Measurements from ENCODE around the gene FCER2.

Gene FCER2

DNA sequence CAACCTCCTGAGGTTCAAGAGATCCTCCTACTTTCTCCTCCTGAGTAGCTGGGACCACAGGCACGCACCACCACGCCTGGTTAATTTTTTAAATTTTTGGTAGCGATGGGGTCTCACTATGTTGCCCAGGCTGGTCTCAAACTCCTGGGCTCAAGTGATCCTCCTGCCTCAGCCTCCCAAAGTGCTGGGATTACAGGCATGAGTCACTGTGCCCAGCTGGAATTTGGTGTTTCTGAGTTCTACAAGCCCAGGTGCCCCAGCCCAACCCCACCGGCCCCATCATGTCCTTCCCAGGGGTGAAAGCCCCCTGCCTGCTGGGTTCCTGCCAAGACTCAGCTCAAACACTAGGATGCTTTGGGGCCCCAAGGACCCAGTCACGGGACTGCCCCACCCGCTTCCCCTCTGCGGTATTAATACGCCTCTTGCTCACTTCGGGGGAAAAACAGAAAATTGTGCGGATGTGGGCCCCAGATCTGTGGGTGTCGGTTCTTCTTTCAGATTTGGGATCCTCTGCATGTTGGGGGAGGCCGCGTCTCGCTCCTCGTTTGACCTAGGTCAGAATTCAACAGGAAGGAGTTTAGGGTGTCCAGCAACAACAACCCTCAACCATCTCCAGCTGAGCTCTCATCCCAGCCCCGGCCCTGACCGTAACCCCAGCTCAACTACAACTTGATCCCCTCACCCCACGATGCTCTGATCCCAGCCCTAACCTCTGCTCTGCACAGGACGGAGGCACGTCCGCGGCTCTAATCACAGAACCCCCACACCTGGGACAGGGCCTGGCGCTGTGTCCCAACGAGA lies 3.7 kb upstream of the FCER2 start:
- DNase-seq, result peak; percentile 25
- in situ Hi-C loops (cut with MboI; ENCODE audit: low pct_unique_long_range_greater_than_20kb, low sequenced_read_pairs), result no loop called here

DNA sequence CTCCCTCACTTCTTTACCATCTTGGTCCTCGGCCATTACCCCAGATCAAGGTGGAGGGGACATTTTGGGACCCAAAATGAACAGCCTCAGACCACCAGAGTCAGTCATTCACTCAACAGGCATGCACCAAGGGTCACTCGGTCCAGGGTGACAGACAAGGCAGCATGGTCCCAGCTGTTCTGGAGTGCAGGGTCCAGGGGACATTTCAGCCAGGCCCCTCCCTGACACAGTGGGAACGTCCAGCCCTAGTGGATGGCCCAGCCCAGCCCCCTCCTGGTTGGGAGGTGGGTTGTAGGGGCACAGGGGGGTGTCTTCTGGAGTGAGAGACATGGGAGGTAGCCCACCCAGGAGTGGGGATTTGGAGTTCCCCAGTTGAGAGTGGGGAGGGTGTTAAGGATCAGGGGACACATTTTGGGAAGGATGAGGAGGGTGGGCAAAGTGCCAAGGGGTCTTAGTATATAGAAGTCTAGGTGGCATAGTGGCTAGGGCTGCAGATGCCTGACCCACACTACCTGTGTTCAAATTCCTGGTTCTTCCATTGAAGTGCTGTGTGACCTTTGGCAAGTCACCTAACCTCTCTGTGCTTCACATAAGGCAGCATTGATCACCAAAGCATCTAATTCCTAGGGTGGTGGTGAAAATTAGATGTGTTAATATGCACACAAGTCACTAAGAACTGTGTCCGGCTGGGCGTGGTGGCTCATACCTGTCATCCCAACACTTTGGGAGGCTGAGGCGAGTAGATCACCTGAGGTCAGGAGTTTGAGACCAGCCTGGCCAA lies 2.5 kb upstream of the FCER2 start:
- no peak for DNase-seq
- in situ Hi-C loops (cut with MboI; ENCODE audit: low pct_unique_long_range_greater_than_20kb, low sequenced_read_pairs), result no loop called here

DNA sequence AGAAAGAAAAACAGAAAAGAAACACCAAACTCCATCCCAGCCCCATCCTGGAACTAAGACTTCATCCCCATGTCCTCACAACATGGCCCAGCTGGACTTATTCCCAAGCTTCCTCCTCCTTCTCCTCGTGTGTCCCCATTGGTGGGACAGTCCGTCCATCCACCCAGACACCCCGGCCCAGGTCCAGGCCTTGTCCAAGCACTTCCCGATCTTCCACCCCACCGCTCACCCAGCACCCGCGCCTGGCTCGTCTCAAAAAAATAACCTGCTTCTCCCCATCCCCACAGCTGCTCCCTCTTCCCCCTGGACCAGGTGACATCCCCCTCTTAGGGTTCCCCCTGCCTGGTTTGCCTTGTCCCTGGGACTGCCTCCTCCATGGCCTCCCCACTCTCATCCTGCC lies 1.4 kb upstream of the FCER2 start:
- in situ Hi-C loops (cut with MboI; ENCODE audit: low pct_unique_long_range_greater_than_20kb, low sequenced_read_pairs), result no loop called here
- DNase-seq, result no peak

DNA sequence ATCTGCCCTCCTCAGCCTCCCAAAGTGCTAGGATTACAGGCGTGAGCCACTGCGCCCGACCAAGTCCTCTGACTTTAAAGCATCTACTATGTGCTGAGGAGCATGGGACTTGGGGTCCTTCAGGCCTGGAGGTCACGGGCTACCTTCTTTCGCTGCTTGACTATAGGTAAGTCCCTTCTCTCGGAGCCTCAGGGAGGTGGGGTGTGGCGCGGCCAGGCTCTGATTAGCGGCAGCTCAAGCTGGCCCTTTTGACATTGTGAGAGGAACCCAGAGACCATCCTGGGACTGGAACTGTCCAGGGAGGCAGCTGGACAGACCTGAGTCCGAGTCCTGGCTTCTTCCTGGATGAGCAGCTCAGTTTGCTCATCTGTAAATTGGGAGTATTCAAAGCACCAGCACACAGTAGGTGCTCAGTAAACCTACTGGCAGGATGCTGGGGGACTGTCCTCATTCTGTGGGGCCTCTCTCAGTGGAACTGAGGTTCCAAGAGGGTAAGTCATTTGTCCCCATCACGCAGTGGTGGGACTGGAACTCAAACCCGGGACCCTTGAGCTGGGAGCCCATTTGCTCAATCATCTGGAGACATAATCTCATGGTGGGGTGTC lies 780 bp downstream of the FCER2 start:
- no peak for DNase-seq
- in situ Hi-C loops (cut with MboI; ENCODE audit: low pct_unique_long_range_greater_than_20kb, low sequenced_read_pairs), result no loop called here

DNA sequence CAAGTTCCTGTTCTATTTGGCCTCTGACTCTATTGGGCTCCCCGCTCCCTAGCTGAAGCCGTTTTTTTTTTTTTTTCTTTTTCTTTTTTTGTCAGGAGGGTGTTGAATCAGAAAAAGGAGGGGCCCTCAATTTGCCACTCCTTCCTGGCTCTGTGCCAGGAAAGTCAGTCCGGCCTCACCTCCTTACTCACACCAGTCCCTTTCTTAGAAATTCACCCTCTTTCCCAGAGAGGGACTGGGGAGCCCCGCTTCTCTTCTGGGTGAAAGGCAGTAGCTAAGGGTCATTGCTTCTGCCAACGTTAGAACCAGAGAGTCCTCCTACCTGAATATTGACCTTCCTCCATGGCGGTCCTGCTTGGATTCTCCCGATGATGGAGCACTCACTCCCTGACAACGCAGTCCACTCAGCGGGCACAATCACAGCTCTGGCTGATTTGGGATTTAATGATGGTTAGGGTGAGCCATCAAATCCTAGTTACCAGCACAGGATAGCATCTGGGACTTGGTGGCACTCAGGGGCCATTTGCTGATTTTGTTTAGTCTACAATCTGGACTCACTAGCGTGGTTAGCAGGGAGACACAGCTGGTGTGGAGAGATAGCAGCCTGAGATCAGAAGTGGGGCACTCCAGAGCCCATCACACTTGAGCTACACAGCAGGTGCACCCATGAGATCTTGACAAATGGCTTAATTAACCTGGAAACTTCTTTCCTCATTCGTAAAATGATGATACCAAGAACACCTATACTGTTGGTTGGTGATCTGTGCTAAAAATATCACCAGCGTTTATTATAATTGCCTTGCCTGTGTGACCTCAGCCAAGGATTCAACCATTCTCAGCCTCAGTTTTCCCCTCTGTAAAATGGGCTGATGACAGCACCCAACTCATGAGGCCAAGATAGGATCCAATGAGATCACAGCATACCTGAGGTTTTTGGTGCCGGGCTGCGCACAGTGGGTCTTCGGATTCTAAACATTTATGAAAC lies 2.2 kb downstream of the FCER2 start:
- DNase-seq, result peak; percentile 24
- in situ Hi-C loops (cut with MboI; ENCODE audit: low pct_unique_long_range_greater_than_20kb, low sequenced_read_pairs), result no loop called here

DNA sequence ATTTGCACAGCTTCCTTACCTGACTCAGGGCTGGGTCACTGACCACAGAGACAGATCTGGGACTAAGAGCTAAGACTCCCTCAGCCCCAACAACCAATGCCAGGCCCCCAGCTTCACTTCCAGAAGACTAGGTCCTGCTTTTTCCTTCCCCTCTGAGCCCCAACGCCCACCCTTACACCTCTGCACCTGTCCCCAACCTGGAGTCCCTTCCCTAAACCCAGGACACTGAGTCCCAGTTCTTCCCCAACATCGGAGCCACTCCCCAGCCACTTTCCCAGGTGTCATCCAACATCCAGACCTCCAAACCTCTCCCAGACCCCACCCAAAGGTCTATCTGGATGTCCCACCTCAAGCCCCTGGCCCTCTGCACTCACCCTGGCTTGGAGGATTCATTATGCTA lies 2.9 kb downstream of the FCER2 start:
- in situ Hi-C loops (cut with MboI; ENCODE audit: low pct_unique_long_range_greater_than_20kb, low sequenced_read_pairs), result no loop called here
- DNase-seq, result no peak

DNA sequence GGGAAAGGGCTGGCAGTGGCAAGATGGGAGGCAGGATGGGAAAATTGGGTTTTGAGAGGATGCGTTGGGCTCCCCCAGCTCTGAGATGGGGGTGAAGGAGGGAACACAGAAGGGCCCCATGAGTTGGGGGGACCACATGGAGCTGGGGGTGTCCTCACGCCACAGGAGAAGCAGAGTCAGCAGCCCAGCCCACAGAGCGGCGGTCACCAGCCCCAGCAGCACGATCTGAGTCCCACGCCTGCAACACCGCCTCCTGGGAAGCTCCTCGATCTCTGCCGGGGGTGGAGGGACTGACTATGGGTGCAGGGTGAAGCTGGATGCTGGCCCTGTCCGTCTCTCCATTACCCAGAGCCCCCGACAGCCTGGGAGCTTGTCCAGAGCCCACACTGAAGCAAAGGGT lies 3.3 kb downstream of the FCER2 start:
- no peak for DNase-seq
- in situ Hi-C loops (cut with MboI; ENCODE audit: low pct_unique_long_range_greater_than_20kb, low sequenced_read_pairs), result no loop called here

DNA sequence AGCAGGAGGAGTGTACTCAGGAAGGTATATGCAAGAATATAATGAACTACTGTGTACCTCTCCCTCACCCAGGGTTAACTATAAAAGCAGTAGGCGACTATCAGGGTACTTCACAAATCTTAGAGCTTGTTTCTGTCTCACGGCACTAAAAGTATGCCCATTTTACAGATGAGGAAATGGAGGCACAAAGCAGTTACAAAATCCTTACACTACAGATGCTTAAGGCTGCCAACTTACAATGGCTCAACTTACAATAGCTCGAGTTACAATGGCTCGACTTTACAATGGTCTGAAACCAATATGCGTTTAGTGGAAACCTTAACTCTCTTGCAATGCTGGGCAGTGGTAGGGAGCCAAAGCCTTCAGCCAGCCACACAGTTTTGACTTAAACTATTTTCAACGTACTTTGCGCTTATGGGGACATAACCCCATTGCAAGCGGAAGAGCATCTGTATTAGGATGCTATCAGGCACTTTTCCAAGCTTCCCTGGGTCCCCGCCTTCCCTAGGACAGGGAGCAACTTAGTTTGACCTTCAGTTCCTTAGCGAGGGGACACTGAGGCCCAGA lies 4.1 kb downstream of the FCER2 start:
- no peak for DNase-seq
- in situ Hi-C loops (cut with MboI; ENCODE audit: low pct_unique_long_range_greater_than_20kb, low sequenced_read_pairs), result no loop called here

DNA sequence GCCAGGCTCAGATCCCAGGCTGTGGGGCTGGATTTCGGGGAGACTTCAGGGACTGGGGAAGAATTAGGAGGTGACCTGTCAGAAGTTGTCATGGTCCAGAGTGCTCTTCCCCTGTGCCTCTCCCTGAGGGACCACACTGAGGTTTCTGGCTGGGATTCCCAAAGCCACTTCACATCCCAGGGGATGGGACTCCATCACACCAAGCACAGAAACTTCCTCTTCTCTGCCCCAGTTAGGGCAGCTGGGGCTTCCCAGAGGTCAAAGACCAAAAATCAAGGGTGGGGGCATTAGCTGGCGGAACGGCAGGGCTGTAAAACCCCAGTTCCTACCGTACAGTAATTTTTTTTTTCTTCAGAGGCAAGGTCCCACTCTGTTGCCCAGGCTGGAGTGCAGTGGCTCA lies 7.4 kb downstream of the FCER2 start:
- DNase-seq, result no peak
- in situ Hi-C loops (cut with MboI; ENCODE audit: low pct_unique_long_range_greater_than_20kb, low sequenced_read_pairs), result no loop called here

DNA sequence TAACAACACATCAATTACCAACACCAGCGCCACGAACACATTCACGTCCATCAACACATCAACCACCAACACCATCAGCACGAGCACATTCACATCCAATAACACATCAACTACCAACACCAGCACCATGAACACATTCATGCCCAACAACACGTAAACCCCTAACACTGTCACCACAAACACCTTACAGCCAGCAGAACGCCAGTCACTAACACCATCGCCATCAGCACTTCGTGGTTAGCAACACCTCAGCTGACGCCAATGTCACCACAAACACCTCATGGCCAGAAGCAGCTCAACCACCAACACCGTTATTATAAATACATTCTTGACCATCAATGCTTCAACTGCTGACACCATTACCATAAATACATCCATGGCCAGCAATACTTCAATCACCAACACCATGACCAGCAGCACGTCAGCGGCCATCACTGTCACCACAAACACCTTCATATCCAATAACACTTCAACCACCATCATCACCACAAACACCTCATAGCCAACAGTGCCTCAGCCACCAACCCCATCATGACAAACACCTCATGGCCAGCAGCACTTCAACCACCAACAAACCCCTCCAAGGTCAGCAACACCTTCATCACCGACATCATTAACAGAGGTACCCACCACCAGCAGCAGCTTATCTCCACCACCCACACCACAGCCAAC lies 9.4 kb downstream of the FCER2 start:
- in situ Hi-C loops (cut with MboI; ENCODE audit: low pct_unique_long_range_greater_than_20kb, low sequenced_read_pairs), result no loop called here
- no peak for DNase-seq

DNA sequence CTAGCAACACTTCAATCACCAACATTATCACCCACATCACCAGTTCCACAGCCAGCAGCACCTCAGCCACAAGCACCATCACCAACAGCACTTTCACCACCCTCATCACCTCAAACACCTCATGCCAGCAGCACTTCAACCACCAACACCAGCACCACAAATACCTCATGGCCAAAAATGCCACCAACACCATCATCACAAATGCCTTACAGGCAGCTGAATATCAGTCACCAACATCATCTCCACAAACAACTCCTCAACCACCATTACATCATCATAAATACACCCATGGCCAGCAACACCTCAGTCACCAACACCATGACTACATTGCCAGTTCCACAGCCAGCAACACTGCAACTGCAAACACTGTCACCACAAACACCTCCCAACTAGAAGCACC lies 10.4 kb downstream of the FCER2 start:
- in situ Hi-C loops (cut with MboI; ENCODE audit: low pct_unique_long_range_greater_than_20kb, low sequenced_read_pairs), result no loop called here
- no peak for DNase-seq

DNA sequence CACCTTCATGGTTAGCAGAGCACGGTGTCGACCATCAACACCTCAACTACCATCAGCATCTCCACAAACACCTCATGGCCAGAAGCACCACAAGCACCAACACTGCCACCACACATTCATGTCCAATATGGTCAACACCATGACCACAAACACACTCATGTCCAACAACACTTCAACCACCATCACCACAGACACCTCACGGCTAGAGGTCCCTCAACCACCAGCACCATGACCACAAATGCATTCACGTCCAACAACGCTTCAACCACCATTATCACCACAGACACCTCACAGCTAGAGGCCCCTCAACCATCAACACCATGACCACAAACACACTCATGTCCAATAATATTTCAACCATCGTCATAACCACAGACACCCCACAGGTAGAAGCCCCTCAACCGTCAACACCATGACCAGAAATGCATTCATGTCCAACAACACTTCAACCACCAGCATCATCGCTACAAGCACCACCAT lies 11.1 kb downstream of the FCER2 start:
- DNase-seq, result no peak
- in situ Hi-C loops (cut with MboI; ENCODE audit: low pct_unique_long_range_greater_than_20kb, low sequenced_read_pairs), result no loop called here

DNA sequence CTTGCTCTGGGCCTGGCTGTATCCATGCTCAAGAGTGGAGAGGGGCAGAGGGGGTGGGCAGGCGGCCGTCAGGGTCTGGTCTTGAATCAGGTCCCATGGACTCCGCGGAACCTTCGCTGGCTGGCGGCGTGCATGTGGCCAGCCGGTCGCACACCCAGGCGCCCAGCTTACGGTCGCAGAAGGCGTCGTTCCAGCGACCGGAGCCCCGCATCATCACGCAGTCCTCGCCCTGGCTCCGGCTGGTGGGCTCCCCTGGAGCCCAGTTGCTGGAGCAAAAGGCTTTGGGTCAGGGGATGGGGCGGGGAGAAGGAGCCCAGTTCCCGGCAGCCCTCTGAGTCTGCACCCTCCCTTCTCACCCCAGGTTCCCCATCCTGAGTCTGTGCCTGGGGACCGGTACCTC lies 12.8 kb downstream of the FCER2 start:
- in situ Hi-C loops (cut with MboI; ENCODE audit: low pct_unique_long_range_greater_than_20kb, low sequenced_read_pairs), result no loop called here
- no peak for DNase-seq

DNA sequence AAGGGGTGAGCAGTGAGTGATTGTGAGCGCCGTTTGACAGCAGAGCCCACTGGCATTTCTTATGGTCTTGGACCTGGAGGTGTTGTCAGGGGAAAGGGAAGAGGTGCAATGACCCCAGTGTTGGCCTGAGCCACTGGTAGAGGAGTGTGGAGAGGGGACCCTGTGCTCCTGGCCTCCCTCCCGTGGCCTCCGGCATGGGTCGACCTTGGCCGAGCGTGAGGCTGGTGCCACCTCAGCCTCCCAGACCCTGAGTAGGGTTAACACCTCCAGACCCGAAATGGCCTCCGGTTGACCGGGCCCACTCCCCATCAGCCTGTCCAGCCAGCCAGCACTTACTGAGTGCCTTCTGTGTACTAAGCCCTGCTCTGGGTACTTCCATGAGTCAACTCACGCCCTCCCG lies 14.8 kb downstream of the FCER2 start:
- in situ Hi-C loops (cut with MboI; ENCODE audit: low pct_unique_long_range_greater_than_20kb, low sequenced_read_pairs), result no loop called here
- DNase-seq, result no peak

DNA sequence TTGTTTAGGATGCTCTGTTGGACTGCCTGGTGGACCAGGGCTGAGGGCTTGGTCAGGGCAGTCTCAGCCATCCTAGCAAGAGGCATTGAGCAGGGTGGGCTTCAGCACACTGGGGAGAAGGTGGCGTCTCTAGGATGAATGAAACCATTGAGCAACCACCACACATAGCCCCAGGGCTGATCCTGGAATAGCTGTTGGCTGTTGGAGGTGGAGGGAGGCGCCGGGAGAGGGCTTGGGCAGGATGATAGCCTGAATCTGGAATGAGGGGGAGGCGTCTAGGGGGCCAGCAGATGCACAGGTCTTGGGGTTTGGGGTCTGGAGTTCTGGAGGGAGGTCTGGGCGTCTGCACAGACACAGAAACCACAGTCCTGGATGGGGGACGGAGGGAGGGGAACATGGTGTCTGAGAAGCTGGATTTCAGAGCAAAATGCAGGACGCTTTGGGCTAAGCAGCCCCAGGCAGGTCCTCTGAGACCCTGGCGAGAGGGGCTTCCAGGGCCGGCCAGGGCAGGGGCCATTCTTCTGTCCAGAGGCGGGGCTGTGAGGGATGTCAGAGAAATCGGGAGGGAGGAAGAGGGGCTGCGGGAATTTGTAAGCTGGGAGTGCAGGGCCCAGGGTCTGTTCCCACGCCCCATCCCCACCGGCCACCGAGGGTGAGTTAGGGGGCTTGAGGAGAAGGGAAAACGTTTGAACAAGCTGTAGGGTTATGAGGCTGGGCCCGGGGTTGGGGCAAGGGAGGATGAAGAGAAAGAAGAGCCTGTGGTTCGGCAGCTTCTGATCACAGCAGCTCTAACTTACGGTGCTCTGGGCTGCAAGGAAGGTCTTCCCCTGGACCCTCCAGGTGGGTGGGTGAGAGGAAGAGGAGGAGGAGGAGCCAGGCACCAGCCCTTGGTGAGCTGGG lies 16.1 kb downstream of the FCER2 start:
- in situ Hi-C loops (cut with MboI; ENCODE audit: low pct_unique_long_range_greater_than_20kb, low sequenced_read_pairs), result no loop called here
- DNase-seq, result no peak

DNA sequence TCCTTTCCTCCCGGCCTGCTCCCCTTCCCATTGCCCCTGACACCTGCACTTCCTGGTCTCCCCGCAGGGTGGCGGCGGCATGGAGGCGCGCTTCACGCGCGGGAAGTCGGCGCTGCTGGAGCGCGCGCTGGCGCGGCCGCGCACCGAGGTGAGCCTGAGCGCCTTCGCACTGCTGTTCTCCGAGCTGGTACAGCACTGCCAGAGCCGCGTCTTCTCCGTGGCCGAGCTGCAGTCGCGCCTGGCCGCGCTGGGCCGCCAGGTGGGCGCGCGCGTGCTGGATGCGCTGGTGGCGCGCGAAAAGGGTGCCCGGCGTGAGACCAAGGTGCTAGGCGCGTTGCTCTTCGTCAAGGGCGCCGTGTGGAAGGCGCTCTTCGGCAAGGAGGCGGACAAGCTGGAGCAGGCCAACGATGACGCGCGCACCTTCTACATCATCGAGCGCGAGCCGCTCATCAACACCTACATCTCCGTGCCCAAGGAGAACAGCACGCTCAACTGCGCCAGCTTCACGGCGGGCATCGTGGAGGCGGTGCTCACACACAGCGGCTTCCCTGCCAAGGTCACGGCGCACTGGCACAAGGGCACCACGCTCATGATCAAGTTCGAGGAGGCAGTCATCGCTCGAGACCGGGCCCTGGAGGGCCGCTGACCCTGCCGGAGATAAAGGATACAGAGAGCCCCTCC lies 19.6 kb downstream of the FCER2 start:
- in situ Hi-C loops (cut with MboI; ENCODE audit: low pct_unique_long_range_greater_than_20kb, low sequenced_read_pairs), result no loop called here
- DNase-seq, result no peak
